Dedifferentiated amniotic fluid mesenchymal stem cell (primary cell): ENCODE data around the gene HLA-A.

Source experiments
- DNase-seq: peaks from one replicate; pipeline ENCODE4 v3.0.0-alpha.2; 2016; ENCODE audit errors: extremely low spot score

Gene HLA-A

GRCh38 chr6:29935273-29935955 is 6.9 kb upstream of the HLA-A start:
- no peak for DNase-seq

GRCh38 chr6:29938746-29939508 is 3.4 kb upstream of the HLA-A start:
- DNase-seq: no peak

GRCh38 chr6:29941016-29941415 is 1.3 kb upstream of the HLA-A start:
- no peak for DNase-seq

- DNase-seq: no peak
Observed at GRCh38 chr6:29941471-29941870, 861 bp upstream of the HLA-A start.

- DNase-seq: no peak
Observed at GRCh38 chr6:29941916-29942274, 437 bp upstream of the HLA-A start.

- no peak for DNase-seq
Observed at GRCh38 chr6:29943053-29943966, 978 bp downstream of the HLA-A start.

- DNase-seq: no peak
Observed at GRCh38 chr6:29945281-29945820, 3.0 kb downstream of the HLA-A start.

GRCh38 chr6:29946223-29947076 is 4.1 kb downstream of the HLA-A start:
- DNase-seq: no peak

- no peak for DNase-seq
Observed at GRCh38 chr6:29947077-29947980, 5.0 kb downstream of the HLA-A start.

GRCh38 chr6:29948277-29948676 is 5.9 kb downstream of the HLA-A start:
- no peak for DNase-seq

GRCh38 chr6:29949934-29950333 is 7.6 kb downstream of the HLA-A start:
- DNase-seq: no peak

GRCh38 chr6:29951882-29952281 is 9.6 kb downstream of the HLA-A start:
- DNase-seq: no peak

GRCh38 chr6:29953001-29953441 is 10.7 kb downstream of the HLA-A start:
- DNase-seq: no peak

- no peak for DNase-seq
Observed at GRCh38 chr6:29953686-29954085, 11.4 kb downstream of the HLA-A start.

- no peak for DNase-seq
Observed at GRCh38 chr6:29954272-29954671, 11.9 kb downstream of the HLA-A start.

GRCh38 chr6:29955783-29956182 is 13.5 kb downstream of the HLA-A start:
- DNase-seq: no peak

GRCh38 chr6:29956518-29956917 is 14.2 kb downstream of the HLA-A start:
- DNase-seq: no peak

- no peak for DNase-seq
Observed at GRCh38 chr6:29958046-29958445, 15.7 kb downstream of the HLA-A start.

GRCh38 chr6:29958921-29959320 is 16.6 kb downstream of the HLA-A start:
- DNase-seq: no peak

GRCh38 chr6:29959467-29959866 is 17.1 kb downstream of the HLA-A start:
- no peak for DNase-seq
